ENCODE data around the gene AP5Z1.

GRCh38 chr7:4742051-4742573 is 33.3 kb upstream of the AP5Z1 start:
- no peak for TF ChIP-seq CTCF (conservative IDR thresholded peaks at IDR 0.05 in 1 of 2, IDR thresholded peaks at IDR 0.05 in 1 of 2; ENCODE audit: low read depth in 1 of 2, low read length in 2 of 2)
- no peak for TF ChIP-seq EZH2 (IDR thresholded peaks at IDR 0.05; ENCODE audit: low read length, missing control alignments)
